8988T (cell line): ENCODE results near the gene FOXK1.
"Not testable (repeated sequence)": the region's sequence is repeated elsewhere in the genome, so short reads cannot be mapped to it uniquely, and the experiment has no call there.

Source experiments
- DNase-seq: peaks from one replicate; pipeline ENCODE4 v3.0.0; 2011

FOXK1 gene

GRCh38 chr7:4802577-4802976 lies 120.5 kb downstream of the FOXK1 start:
- DNase-seq: not testable (repeated sequence)

DNA sequence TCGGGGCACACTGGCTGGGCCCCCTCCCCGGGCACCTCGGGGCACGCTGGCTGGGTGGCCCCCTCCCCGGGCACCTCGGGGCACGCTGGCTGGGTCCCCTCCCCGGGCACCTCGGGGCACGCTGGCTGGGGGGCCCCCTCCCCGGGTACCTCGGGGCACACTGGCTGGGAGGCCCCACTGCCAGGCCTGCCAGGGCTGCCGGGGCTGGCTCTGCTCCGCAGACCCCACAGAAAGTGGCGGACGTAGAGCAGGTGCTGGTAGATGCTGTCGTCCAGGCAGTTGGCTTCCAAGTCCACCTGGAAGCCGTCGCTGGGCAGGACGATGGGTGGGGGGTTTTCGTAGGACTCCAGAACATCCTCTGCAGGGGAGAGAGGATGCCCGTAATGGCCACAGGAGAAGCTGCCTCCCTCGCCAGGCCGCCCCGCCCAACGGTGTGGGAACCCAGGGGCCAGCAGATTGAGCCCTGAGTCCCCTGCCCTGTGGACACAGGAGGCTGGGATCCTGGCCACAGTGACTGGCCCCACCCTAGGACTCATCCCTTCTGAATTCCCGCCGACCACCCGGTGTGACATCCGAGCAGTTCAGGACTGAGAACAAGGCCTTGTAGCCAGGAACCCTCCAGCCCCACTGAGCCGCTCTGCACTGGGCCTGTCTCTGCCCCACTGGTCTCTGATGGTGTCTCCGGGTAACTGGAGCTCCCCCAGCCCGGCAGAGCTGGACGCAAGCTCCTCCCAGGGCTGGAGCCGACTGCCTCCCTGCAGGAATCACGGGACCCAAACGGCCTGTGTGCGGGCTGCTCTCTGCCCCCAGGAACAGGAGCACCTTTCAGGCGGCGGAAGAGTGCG lies 121.5 kb downstream of the FOXK1 start:
- no peak for DNase-seq

DNA sequence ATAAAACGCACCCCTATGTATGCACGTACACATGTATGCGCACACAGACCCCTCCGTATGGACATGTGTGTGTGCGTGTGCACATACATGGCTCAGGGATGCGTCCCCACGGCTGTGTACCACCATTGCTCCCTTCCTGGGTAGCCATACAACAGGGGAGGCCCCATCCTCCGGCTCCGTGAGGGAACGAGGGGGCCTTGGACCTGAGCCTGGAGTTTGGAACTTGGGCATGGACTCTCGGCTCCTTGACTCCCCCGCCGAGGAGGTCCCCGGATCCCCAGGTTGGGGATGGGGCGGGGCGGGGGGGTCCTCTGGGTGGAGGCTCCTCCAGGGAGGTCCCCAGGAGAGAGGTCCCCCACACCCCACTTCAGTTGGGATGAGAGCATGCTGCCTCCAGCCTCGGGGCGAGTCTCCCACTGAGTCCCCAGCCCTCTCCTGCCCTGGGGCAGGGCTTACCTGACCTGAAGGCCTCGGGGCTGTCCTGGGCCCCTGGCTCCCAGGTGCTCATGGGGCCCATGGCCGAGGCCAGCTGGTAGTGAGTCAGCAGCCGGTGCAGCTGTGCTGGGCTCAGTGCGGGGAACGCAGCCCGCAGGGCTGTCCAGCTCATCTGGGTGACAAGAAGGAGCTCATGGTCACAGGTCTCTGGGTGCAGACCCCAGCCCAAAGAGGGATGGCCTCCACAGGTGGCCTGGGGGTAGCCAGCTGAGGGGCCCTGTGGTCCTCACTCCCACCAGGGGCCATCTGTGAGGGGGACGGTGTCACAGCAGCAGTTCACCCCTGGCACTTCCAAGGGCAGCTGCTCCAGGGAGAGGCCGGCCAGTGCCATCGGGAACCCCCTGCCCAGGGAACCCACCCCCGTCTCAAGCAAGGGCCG lies 123.3 kb downstream of the FOXK1 start:
- no peak for DNase-seq

DNA sequence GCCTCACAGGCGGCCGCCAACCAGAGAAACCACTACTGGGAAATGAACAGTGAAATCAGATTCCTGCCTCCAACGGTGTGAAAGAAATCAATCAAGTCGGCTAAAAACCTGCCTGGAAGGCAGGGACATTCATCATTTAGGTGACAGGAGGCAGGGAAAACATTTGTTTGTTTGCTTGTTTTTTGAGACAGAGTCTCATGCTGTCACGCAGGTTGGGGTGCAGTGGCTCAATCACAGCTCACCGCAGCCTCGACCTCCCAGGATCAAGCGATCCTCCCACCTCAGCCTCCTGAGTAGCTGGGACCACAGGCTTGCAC lies 123.8 kb downstream of the FOXK1 start:
- no peak for DNase-seq

DNA sequence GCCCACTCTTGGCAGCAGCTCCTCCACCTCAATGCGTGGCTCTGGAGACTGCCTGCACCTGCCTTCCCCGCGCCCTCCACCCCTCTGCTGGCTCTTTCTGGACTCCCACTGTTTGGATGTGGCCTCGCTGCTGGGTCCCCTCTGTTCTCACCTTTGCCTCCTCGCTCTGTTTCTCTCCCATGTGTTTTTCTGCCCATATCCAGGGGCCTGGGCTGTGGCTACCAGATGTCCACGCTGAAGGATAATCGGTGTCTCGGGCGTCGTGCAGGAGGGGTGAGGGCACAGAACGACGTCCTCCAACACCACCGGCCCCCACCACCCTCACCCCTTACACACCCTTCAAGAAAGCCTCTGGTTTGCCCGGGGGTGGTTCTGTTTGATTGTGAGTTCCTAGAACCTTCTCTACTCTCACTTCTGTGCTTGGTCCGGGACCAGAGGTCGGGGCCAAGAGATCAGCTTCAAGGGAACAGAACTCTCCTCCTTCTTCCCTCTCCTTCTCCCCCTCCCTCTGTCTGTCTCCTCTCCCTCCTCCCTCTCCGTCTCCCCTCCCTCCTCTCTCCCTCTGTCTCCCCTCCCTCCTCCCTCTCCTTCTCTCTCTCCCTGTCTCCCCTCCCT lies 125.0 kb downstream of the FOXK1 start:
- DNase-seq: no peak

DNA sequence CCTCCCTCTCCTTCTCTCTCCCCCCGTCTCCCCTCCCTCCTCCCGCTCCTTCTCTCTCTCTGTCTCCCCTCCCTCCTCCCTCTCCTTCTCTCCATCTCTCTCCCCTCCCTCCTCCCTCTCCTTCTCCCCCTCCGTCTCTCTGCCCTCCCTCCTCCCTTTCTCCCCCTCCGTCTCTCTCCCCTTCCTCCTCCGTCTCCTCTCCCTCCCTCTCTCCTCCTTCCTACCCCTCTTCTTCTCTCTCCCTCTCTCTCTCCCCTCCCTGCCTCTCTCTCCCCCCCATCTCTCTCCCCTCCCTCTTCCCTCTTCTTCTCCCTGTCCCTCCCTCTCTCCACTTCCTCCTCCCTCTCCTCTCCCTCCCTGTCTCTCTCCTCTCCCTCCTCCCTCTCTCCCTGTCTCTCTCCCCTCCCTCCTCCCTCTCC lies 125.5 kb downstream of the FOXK1 start:
- DNase-seq: no peak

DNA sequence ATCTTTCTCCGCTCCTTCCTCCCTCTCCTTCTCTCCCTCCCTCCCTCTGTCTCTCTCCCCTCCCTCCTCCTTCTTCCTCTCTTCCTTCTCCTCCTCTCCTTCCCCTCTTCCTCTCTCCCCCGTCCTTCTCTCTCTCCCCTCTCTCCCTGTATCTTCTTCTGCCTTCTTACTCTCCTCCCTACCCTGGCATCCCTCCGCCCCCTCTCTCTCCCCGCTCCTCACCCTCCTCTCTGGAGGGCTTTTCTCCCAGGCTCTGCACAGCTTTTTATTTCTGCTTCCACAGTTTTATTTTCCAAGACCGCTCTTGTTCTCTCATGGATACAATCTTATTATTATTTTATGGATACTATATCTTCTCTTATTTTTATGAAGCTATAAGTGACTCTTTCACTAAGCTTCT lies 125.9 kb downstream of the FOXK1 start:
- no peak for DNase-seq

DNA sequence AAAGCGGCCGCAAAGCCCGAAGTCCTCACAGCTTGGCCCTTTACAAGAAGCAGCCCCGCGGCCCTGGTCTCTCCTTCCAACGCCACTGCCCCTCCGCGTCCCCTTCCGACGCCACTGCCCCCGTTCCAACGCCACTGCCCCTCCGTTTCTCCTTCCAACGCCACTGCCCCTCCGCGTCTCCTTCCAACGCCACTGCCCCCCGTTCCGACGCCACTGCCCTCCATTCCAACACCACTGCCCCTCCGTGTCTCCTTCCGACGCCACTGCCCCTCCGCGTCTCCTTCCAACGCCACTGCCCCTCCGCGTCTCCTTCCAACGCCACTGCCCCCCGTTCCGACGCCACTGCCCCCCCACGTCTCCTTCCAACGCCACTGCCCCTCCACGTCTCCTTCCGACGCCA lies 126.5 kb downstream of the FOXK1 start:
- no peak for DNase-seq

DNA sequence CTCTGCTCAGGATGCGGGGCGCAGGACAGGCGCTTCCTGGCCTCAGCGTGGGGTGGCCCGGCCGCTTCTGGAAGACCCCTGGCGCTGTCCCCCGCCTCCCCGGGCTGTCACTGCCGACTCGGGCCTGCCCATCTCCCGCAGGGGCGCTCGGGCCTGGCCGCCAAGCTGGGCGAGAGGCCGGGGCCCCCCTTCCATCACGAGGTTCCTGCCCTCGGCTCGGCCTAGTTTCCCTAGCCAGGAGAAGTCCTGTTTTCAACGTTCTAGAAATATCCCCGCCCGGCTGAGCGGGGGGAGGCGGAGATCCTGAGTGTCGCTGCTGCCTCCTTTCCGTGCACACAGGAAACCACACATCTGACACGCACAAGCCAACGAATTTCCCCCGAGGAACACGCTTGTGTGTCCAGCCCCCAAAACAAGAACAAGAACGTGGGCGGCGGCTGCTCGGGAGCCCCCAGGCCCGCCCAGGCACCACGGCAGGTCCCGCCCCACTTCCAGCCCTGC lies 127.0 kb downstream of the FOXK1 start:
- no peak for DNase-seq

- DNase-seq: no peak
Measured at GRCh38 chr7:4809666-4810065, 127.6 kb downstream of the FOXK1 start.

DNA sequence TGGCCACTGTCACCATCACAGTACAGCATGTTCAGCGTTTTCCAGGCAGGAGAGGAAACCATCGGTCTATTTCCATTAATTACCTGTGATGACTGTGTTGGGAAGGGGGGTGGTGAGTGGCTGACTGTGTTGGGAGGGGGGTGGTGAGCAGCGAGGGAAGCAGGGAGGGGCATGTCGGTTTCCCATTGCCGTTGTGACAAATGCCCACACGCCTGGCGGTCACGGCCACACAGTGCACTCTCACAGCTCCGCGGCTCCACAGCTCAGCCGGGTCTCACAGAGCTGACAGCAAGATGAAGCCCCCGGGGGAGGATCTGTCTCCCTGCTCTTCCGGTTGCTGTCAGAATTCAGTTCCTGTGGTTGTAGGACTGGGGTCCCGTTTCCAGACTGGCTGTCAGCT lies 132.3 kb downstream of the FOXK1 start:
- no peak for DNase-seq

GRCh38 chr7:4815121-4815520 lies 133.0 kb downstream of the FOXK1 start:
- DNase-seq: no peak

DNA sequence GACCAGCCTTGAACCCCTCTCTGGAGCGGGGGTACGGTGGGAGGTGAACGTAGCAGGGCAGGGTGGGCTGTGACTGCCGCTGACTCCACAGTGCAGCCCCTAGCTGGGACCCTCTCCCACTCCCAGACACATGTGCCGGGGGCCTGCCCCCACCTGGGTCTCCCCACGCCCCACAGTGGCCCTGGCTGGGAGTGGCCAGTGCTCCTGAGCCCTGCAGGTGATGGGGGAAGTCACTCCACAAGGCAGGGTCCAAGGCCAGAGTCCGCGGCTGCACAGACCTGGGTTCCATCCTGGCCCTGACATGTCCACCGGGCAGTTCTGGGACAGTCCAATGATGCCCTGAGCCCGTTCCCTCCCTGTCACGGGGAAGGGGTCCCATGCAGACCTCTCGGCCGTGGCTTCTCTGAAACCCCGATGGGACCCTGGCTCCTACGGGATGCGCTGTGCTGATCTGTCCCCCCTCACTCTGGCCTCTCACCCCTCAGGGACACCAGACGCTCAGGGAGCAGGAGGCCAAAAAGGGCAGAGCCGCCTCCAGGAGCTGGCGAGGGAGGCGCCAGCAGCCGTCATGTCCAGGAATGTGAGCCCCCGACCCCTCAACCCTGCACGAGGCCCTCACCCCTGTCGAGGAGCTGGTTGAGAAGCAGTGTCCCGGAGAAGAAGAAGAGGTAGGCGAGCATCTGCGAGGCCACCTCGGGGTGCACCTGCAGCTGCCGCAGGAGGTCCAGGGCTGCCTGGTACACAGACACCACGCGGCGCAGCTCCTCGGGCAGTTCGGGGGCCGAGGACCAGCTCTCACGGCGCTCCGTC lies 133.7 kb downstream of the FOXK1 start:
- DNase-seq: no peak

GRCh38 chr7:4816419-4817080 lies 134.5 kb downstream of the FOXK1 start:
- DNase-seq: no peak

- DNase-seq: no peak
Measured at GRCh38 chr7:4817178-4817901, 135.2 kb downstream of the FOXK1 start.

DNA sequence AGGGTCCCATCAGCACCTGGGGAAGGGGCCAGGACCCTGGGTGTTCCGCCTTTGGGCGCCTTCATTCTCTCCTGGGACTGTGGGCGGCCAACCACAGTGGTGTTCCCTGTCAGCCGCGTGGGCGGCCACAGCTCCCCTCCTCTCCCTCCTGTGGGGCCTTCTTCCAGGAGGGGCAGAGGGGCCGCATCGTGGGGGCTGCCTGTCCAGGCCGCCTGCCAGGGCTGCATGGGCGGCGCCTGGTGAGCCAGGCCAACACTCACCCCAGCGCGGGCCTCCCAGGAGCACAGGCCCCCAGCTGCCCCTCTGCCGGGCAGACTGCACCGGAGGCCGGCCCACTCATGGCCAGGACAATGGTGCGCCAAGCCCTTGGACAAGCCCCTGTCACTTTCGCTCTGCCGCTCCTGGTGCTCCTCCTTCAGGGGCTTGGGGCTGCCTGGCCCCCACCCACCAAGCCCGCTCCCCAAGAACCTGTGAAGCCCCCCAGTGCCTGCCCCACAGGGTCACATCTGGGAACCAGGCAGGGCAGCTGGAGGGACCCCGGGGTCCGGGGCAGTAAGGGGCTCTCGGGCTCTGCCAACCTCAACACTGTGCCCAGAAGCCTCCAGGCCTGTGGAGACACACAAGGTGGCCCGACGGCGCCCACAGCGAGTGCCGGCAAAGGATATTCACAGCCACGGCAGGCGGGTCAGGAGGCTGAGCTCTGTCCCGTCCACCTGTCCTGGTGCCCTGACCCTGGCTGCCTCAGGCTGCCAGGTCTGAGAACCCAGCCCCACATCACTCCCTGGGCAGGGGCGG lies 136.1 kb downstream of the FOXK1 start:
- no peak for DNase-seq

- no peak for DNase-seq
Measured at GRCh38 chr7:4819560-4820404, 137.7 kb downstream of the FOXK1 start.

GRCh38 chr7:4820405-4820966 lies 138.4 kb downstream of the FOXK1 start:
- DNase-seq: no peak
